ENCODE results near the gene XG. TPM values are rescaled to one million over a fixed set of nuclear protein-coding genes. Genes with fewer than 3 reads are reported as not detected.
"Not testable (repeated sequence)": the region's sequence is repeated elsewhere in the genome, so short reads cannot be mapped to it uniquely, and the experiment has no call there.

The XG gene
- total and polyA plus RNA-seq, 2 donors (not counting 1 experiment from before 2014, with no cell fraction given) = 3.6 to 4.1 TPM

- H3K9ac ChIP-seq (ENCODE audit: insufficient read depth, low read length); H2AFZ ChIP-seq (ENCODE audit: low read length); H3K27me3 ChIP-seq (ENCODE audit: control insufficient read depth, insufficient read depth, low read length); H3K27ac ChIP-seq (ENCODE audit: insufficient read depth, low read length); H3K9me3 ChIP-seq (ENCODE audit: control insufficient read depth, insufficient read depth, low read depth, low read length); H3K4me1 ChIP-seq (ENCODE audit: control insufficient read depth, extremely low read depth, insufficient read depth, low read length); H3K36me3 ChIP-seq (ENCODE audit: control insufficient read depth, insufficient read depth, low read length); H3K4me2 ChIP-seq (ENCODE audit: extremely low read depth, insufficient read depth, low read length); H4K20me1 ChIP-seq (ENCODE audit: control insufficient read depth, extremely low read depth, insufficient read depth, low read length); H3K79me2 ChIP-seq (ENCODE audit: control insufficient read depth, insufficient read depth, low read length); H3K4me3 ChIP-seq (replicated peaks in 1 of 4; ENCODE audit: control extremely low read depth in 1 of 4, insufficient read depth in 1 of 4, low read depth in 3 of 4, low read length in 4 of 4): not testable (repeated sequence)
- DNase-seq (ENCODE audit: low read depth in 2 of 2) = peak in 1 of 2 donors; percentile 13
These were observed 3.4 kb downstream of the XG start for GRCh38 chrX:2755163-2755715.

GRCh38 chrX:2756548-2756947 is 4.7 kb downstream of the XG start:
- H3K36me3 ChIP-seq (ENCODE audit: control insufficient read depth, insufficient read depth, low read length) = no peaks in the 10 kb centered on the region
- H3K4me1 ChIP-seq (ENCODE audit: control insufficient read depth, extremely low read depth, insufficient read depth, low read length) = no peaks in the 10 kb centered on the region
- no peak overlapping the region for H3K4me3 ChIP-seq (replicated peaks in 1 of 4; ENCODE audit: control extremely low read depth in 1 of 4, insufficient read depth in 1 of 4, low read depth in 3 of 4, low read length in 4 of 4)
- no peaks in the 10 kb centered on the region for H4K20me1 ChIP-seq (ENCODE audit: control insufficient read depth, extremely low read depth, insufficient read depth, low read length)
- H3K79me2 ChIP-seq (ENCODE audit: control insufficient read depth, insufficient read depth, low read length) = no peaks in the 10 kb centered on the region
- TF ChIP-seq CTCF (conservative IDR thresholded peaks at IDR 0.05 in 1 of 2, IDR thresholded peaks at IDR 0.05 in 1 of 2; ENCODE audit: low read depth in 1 of 2, low read length in 2 of 2) = no peak
- TF ChIP-seq EZH2 (IDR thresholded peaks at IDR 0.05; ENCODE audit: low read length, missing control alignments) = no peak
- H3K27me3 ChIP-seq (ENCODE audit: control insufficient read depth, insufficient read depth, low read length) = no peaks in the 10 kb centered on the region
- no peak overlapping the region for H2AFZ ChIP-seq (ENCODE audit: low read length)
- H3K27ac ChIP-seq (ENCODE audit: insufficient read depth, low read length) = no peak overlapping the region
- H3K9ac ChIP-seq (ENCODE audit: insufficient read depth, low read length) = no peak overlapping the region
- no peak overlapping the region for H3K4me2 ChIP-seq (ENCODE audit: extremely low read depth, insufficient read depth, low read length)
- no peak for DNase-seq (ENCODE audit: low read depth in 2 of 2)
- H3K9me3 ChIP-seq (ENCODE audit: control insufficient read depth, insufficient read depth, low read depth, low read length) = no peaks in the 10 kb centered on the region

- no peaks in the 10 kb centered on the region for H4K20me1 ChIP-seq (ENCODE audit: control insufficient read depth, extremely low read depth, insufficient read depth, low read length)
- H3K36me3 ChIP-seq (ENCODE audit: control insufficient read depth, insufficient read depth, low read length) = no peaks in the 10 kb centered on the region
- H3K9me3 ChIP-seq (ENCODE audit: control insufficient read depth, insufficient read depth, low read depth, low read length) = no peaks in the 10 kb centered on the region
These were observed 9.4 kb downstream of the XG start for GRCh38 chrX:2761246-2761645.

GRCh38 chrX:2762671-2763070 is 10.8 kb downstream of the XG start:
- not testable (repeated sequence) for H3K9ac ChIP-seq (ENCODE audit: insufficient read depth, low read length)

More at GRCh38 chrX:2761246-2761645, 9.4 kb downstream of the XG start:
- Histone ChIP-seq H3K4me1 (ENCODE audit: control insufficient read depth, extremely low read depth, insufficient read depth, low read length) (no peaks in the 10 kb centered on the region), H3K27ac (ENCODE audit: insufficient read depth, low read length) (no peak overlapping the region), H2AFZ (ENCODE audit: low read length) (no peak overlapping the region), H3K4me3 (replicated peaks in 1 of 4; ENCODE audit: control extremely low read depth in 1 of 4, insufficient read depth in 1 of 4, low read depth in 3 of 4, low read length in 4 of 4) (no peak overlapping the region), H3K4me2 (ENCODE audit: extremely low read depth, insufficient read depth, low read length) (no peak overlapping the region), H3K9ac (ENCODE audit: insufficient read depth, low read length) (no peak overlapping the region), H3K79me2 (ENCODE audit: control insufficient read depth, insufficient read depth, low read length) (no peaks in the 10 kb centered on the region), H3K27me3 (ENCODE audit: control insufficient read depth, insufficient read depth, low read length) (no peaks in the 10 kb centered on the region)
- no peak for DNase-seq (ENCODE audit: low read depth in 2 of 2)
- TF ChIP-seq CTCF (conservative IDR thresholded peaks at IDR 0.05 in 1 of 2, IDR thresholded peaks at IDR 0.05 in 1 of 2; ENCODE audit: low read depth in 1 of 2, low read length in 2 of 2) (no peak), EZH2 (IDR thresholded peaks at IDR 0.05; ENCODE audit: low read length, missing control alignments) (no peak)

GRCh38 chrX:2764766-2765548 is 13.1 kb downstream of the XG start:
- not testable (repeated sequence) for H3K79me2 ChIP-seq (ENCODE audit: control insufficient read depth, insufficient read depth, low read length); H2AFZ ChIP-seq (ENCODE audit: low read length); H3K4me1 ChIP-seq (ENCODE audit: control insufficient read depth, extremely low read depth, insufficient read depth, low read length); H3K27me3 ChIP-seq (ENCODE audit: control insufficient read depth, insufficient read depth, low read length); H4K20me1 ChIP-seq (ENCODE audit: control insufficient read depth, extremely low read depth, insufficient read depth, low read length); H3K4me3 ChIP-seq (replicated peaks in 1 of 4; ENCODE audit: control extremely low read depth in 1 of 4, insufficient read depth in 1 of 4, low read depth in 3 of 4, low read length in 4 of 4); H3K36me3 ChIP-seq (ENCODE audit: control insufficient read depth, insufficient read depth, low read length); H3K27ac ChIP-seq (ENCODE audit: insufficient read depth, low read length); DNase-seq (ENCODE audit: low read depth in 2 of 2); H3K9me3 ChIP-seq (ENCODE audit: control insufficient read depth, insufficient read depth, low read depth, low read length); H3K4me2 ChIP-seq (ENCODE audit: extremely low read depth, insufficient read depth, low read length); H3K9ac ChIP-seq (ENCODE audit: insufficient read depth, low read length)

More at GRCh38 chrX:2762671-2763070, 10.8 kb downstream of the XG start:
- H3K79me2 ChIP-seq (ENCODE audit: control insufficient read depth, insufficient read depth, low read length); H3K4me2 ChIP-seq (ENCODE audit: extremely low read depth, insufficient read depth, low read length); H3K9me3 ChIP-seq (ENCODE audit: control insufficient read depth, insufficient read depth, low read depth, low read length); H4K20me1 ChIP-seq (ENCODE audit: control insufficient read depth, extremely low read depth, insufficient read depth, low read length); H3K36me3 ChIP-seq (ENCODE audit: control insufficient read depth, insufficient read depth, low read length); H3K27me3 ChIP-seq (ENCODE audit: control insufficient read depth, insufficient read depth, low read length); H3K4me3 ChIP-seq (replicated peaks in 1 of 4; ENCODE audit: control extremely low read depth in 1 of 4, insufficient read depth in 1 of 4, low read depth in 3 of 4, low read length in 4 of 4); DNase-seq (ENCODE audit: low read depth in 2 of 2); H2AFZ ChIP-seq (ENCODE audit: low read length); H3K4me1 ChIP-seq (ENCODE audit: control insufficient read depth, extremely low read depth, insufficient read depth, low read length); H3K27ac ChIP-seq (ENCODE audit: insufficient read depth, low read length): not testable (repeated sequence)

Measured in fibroblast of lung (primary cell).